K562 treated with DMSO at 1 percent for 48 hours (cell line): Measurements from ENCODE around the gene SIKE1. TPM values are rescaled to one million over a fixed set of nuclear protein-coding genes. Genes with fewer than 3 reads are reported as not detected.

Experiments
- total RNA-seq: library from RNA; unstranded; fragments of 300-600 nt; gene quantifications from 2 replicates; pipeline ENCODE4 v1.2.3, GENCODE V29; 2022; ENCODE audit warnings: low replicate concordance; ENCODE audit errors: extremely low read depth

The SIKE1 gene
- total RNA-seq: not detected in 2 replicates

GRCh38 chr1:114780344-114781226 lies at the start of gene SIKE1:
Gene SIKE1, minus strand, starts transcription at chr1:114780685. Its CDS starts 78 bp downstream, at chr1:114780607.

DNA sequence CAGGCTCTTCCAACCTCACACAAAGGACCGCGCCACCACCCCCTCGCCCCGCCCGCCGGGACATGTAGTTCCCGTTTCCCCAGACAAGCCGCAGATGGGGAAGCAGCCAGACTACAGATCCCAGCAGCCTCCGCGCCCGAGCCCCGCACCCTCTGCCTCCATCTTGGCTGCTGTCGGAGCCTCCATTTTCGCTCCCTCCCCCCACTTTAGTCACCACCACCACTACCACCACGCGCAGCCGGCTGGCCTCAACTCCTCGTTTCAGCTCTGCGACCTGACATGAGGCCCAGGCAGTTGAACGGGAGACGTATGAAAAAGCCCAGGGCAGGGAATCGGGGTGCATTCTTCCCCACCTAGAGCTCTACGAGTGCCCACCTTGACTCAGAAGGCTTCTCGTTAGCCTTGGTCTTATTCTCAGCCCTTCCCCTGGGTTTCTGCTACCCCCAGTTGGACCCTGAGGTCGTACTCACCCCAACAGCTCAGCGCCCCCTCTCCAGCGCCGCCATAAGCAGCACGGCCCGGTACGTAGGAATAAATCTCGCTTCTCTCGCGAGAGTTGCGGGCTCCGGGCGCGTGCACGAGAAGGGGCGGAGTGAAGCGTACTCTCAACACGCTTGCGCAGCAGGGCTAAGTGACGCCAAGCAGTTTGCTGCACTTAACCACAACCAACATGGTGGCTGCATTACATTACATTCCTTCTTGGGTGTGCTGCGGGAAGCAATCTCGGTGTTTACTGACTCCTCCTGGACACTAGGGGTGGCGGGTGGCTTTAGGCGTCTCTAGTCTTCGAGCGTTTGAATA lies 22.8 kb downstream of the SIKE1 start, which contains the start of gene CSDE1:
TSS of gene CSDE1 (minus strand) at position 530 of the 801 bp plus-strand sequence. CDS start 18,094 bp downstream, outside the sequence.

Other genes starting within 250 kb of the SIKE1 start
- gene BCAS2, start 199.1 kb downstream of the SIKE1 start, total RNA-seq: not detected in 2 replicates
- gene DENND2C, start 110.6 kb downstream of the SIKE1 start, total RNA-seq: not detected in 2 replicates
- not detected in 2 replicates for gene AMPD1, start 85.1 kb downstream of the SIKE1 start, total RNA-seq
- not detected in 2 replicates for gene NRAS, start 63.9 kb downstream of the SIKE1 start, total RNA-seq
- gene CSDE1, start 22.7 kb downstream of the SIKE1 start, total RNA-seq: 115 and 3,266 TPM in 2 replicates
- not detected in 2 replicates for gene SYCP1, start 74.2 kb upstream of the SIKE1 start, total RNA-seq
- gene TSHB, start 249.1 kb upstream of the SIKE1 start, total RNA-seq: not detected in 2 replicates